Caco-2 (cell line): ENCODE data around the gene OFD1. TPM values are rescaled to one million over a fixed set of nuclear protein-coding genes. Genes with fewer than 3 reads are reported as not detected.

ENCODE experiments used
- BruUV-seq: library from RNA; stranded (reverse); fragments of 400-500 nt; replicated peaks from 2 replicates; lab custom pipeline; 2021; lab: Mats Ljungman, UMichigan
- CTCF ChIA-PET: fragments of 300-600 bp; sonication (Branson Sonifier 250); formaldehyde crosslinking; loops from one replicate; lab custom pipeline; 2022; ENCODE audit warnings: antibody characterized with exemption; lab: Charles Lee
- POLR2A ChIA-PET: fragments of 300-600 bp; sonication (Branson Sonifier 250); formaldehyde crosslinking; loops from one replicate; lab custom pipeline; 2022; ENCODE audit warnings: antibody characterized with exemption; lab: Charles Lee
- DNase-seq, 2 experiments: peaks; one replicate each; pipeline versions ENCODE4 v3.0.0 to v3.0.0-alpha.2; 2020 to 2022
- H3K27me3 ChIP-seq: replicated peaks from 2 replicates; pipeline ENCODE4 v1.6.0; 2011; ENCODE audit warnings: low read length; ENCODE audit not compliant: control insufficient read depth, insufficient read depth
- H3K36me3 ChIP-seq: 2 replicates; pipeline ENCODE4 v1.5.1; 2011; ENCODE audit warnings: low read length; ENCODE audit not compliant: control insufficient read depth, insufficient read depth
- H3K4me1 ChIP-seq: fragments of 250-450 bp; sonication (Bioruptor Pico); 2 replicates; pipeline ENCODE4 v1.5.1; 2020; ENCODE audit warnings: mild to moderate bottlenecking
- H3K4me3 ChIP-seq: 2 replicates; pipeline ENCODE4 v1.5.1; 2011; ENCODE audit warnings: low read depth, mild to moderate bottlenecking, control low read depth, low read length
- H3K9me3 ChIP-seq: fragments of 250-450 bp; sonication (Bioruptor Pico); 2 replicates; pipeline ENCODE4 v1.5.1; 2020; ENCODE audit warnings: mild to moderate bottlenecking, moderate library complexity
- H3K27ac Mint-ChIP-seq: one replicate; pipeline ENCODE4 v1.8.0; 2022; ENCODE audit warnings: mixed read lengths; ENCODE audit not compliant: unreplicated experiment
- H3K27me3 Mint-ChIP-seq: one replicate; pipeline ENCODE4 v1.8.0; 2022; ENCODE audit warnings: mixed read lengths; ENCODE audit not compliant: insufficient read depth, unreplicated experiment
- H3K36me3 Mint-ChIP-seq: one replicate; pipeline ENCODE4 v1.8.0; 2022; ENCODE audit warnings: mild to moderate bottlenecking, mixed read lengths; ENCODE audit not compliant: insufficient read depth, unreplicated experiment
- H3K4me1 Mint-ChIP-seq: one replicate; pipeline ENCODE4 v1.8.0; 2022; ENCODE audit warnings: low read depth, mixed read lengths; ENCODE audit not compliant: unreplicated experiment
- H3K4me3 Mint-ChIP-seq: one replicate; pipeline ENCODE4 v1.8.0; 2022; ENCODE audit warnings: mild to moderate bottlenecking, moderate library complexity, mixed read lengths; ENCODE audit not compliant: unreplicated experiment
- H3K9me3 Mint-ChIP-seq: one replicate; pipeline ENCODE4 v1.8.0; 2022; ENCODE audit warnings: mixed read lengths; ENCODE audit not compliant: unreplicated experiment
- CTCF ChIP-seq, 2 experiments: fragments of 200-600 bp in 1 of 2; IDR thresholded peaks; 1 replicate in 1 of 2; 2 replicates in 1 of 2; pipeline versions ENCODE4 v1.5.1 to v1.8.0; 2011 to 2022; ENCODE audit warnings: antibody characterized with exemption in 1 of 2, control low read depth in 1 of 2, inconsistent platforms in 1 of 2, low read depth in 1 of 2, low read length in 1 of 2, mild to moderate bottlenecking in 1 of 2, moderate library complexity in 1 of 2; ENCODE audit not compliant: insufficient read depth in 1 of 2, severe bottlenecking in 1 of 2, unreplicated experiment in 1 of 2
- intact Hi-C: fragments of 100-400 bp; cut with micrococcal nuclease; formaldehyde crosslinking; loops from one replicate; pipeline ENCODE4 v1.10.0; 2022; ENCODE audit not compliant: unreplicated experiment
- total RNA-seq: library from RNA; stranded (reverse); gene quantifications from 2 replicates; pipeline ENCODE4 v1.2.3, GENCODE V29; 2022

Gene OFD1
- total RNA-seq, 1 experiment from 2014 or later = 34.0 TPM

- peaks cover 8% of the 10 kb centered on the region for H3K36me3 Mint-ChIP-seq
- ChIA-PET POLR2A (no interaction called here), CTCF (no interaction called here)
- H3K27ac Mint-ChIP-seq = no peak overlapping the region
- no peak overlapping the region for H3K4me3 ChIP-seq
- intact Hi-C loops = no loop called here
- H3K4me3 Mint-ChIP-seq = no peak overlapping the region
- DNase-seq = no peak
- no peaks in the 10 kb centered on the region for H3K27me3 ChIP-seq
- H3K9me3 Mint-ChIP-seq = no peaks in the 10 kb centered on the region
- TF ChIP-seq CTCF (IDR thresholded peaks at IDR 0.05; ENCODE audit: insufficient read depth in 1 of 2, low read depth in 1 of 2, low read length in 1 of 2, severe bottlenecking in 1 of 2, unreplicated experiment in 1 of 2) = no peak
- no peaks in the 10 kb centered on the region for H3K4me1 Mint-ChIP-seq
- H3K36me3 ChIP-seq = no peaks in the 10 kb centered on the region; the same call in 1 of the 2 replicates
- H3K4me1 ChIP-seq = no peaks in the 10 kb centered on the region
- no peaks in the 10 kb centered on the region for H3K27me3 Mint-ChIP-seq
- no TSS peak for BruUV-seq
- no peaks in the 10 kb centered on the region for H3K9me3 ChIP-seq
Observed at GRCh38 chrX:13778916-13779315, 44.4 kb downstream of the OFD1 start.

- Histone ChIP-seq H3K27me3 (no peaks in the 10 kb centered on the region), H3K4me1 (no peaks in the 10 kb centered on the region), H3K9me3 (no peaks in the 10 kb centered on the region), H3K36me3 (no peaks in the 10 kb centered on the region; the same call in 1 of the 2 replicates), H3K4me3 (no peak overlapping the region)
- H3K27me3 Mint-ChIP-seq = no peaks in the 10 kb centered on the region
- no peak overlapping the region for H3K4me3 Mint-ChIP-seq
- no peak for TF ChIP-seq CTCF (IDR thresholded peaks at IDR 0.05; ENCODE audit: insufficient read depth in 1 of 2, low read depth in 1 of 2, low read length in 1 of 2, severe bottlenecking in 1 of 2, unreplicated experiment in 1 of 2)
- intact Hi-C loops = no loop called here
- ChIA-PET CTCF (no interaction called here), POLR2A (no interaction called here)
- H3K27ac Mint-ChIP-seq = no peak overlapping the region
- no peaks in the 10 kb centered on the region for H3K36me3 Mint-ChIP-seq
- no TSS peak for BruUV-seq
- DNase-seq = no peak
- H3K9me3 Mint-ChIP-seq = no peaks in the 10 kb centered on the region
- no peaks in the 10 kb centered on the region for H3K4me1 Mint-ChIP-seq
Observed at GRCh38 chrX:13780868-13781427, 46.4 kb downstream of the OFD1 start.

GRCh38 chrX:13786048-13786447 lies 51.5 kb downstream of the OFD1 start:
- H3K36me3 ChIP-seq = no peaks in the 10 kb centered on the region
- H3K9me3 ChIP-seq = no peaks in the 10 kb centered on the region
- intact Hi-C loops = no loop called here
- POLR2A ChIA-PET = no interaction called here
- TF ChIP-seq CTCF (IDR thresholded peaks at IDR 0.05; ENCODE audit: insufficient read depth in 1 of 2, low read depth in 1 of 2, low read length in 1 of 2, severe bottlenecking in 1 of 2, unreplicated experiment in 1 of 2) = no peak
- no peak overlapping the region for H3K4me3 Mint-ChIP-seq
- no peaks in the 10 kb centered on the region for H3K27me3 Mint-ChIP-seq
- no peak overlapping the region for H3K4me3 ChIP-seq
- no peaks in the 10 kb centered on the region for H3K9me3 Mint-ChIP-seq
- DNase-seq = no peak
- no peak overlapping the region for H3K27ac Mint-ChIP-seq
- no peaks in the 10 kb centered on the region for H3K27me3 ChIP-seq
- no peaks in the 10 kb centered on the region for H3K36me3 Mint-ChIP-seq
- no peaks in the 10 kb centered on the region for H3K4me1 ChIP-seq
- CTCF ChIA-PET = no interaction called here
- BruUV-seq = no TSS peak
- H3K4me1 Mint-ChIP-seq = no peaks in the 10 kb centered on the region
